HCT116 (cell line): ENCODE results near the gene LRRC1. TPM values are rescaled to one million over a fixed set of nuclear protein-coding genes. Genes with fewer than 3 reads are reported as not detected.

Experiments
- ATAC-seq: fragments of 200-7000 bp; cut with Tn5 transposase; 2 replicates; pipeline ENCODE4 v1.9.1; 2020; ENCODE audit warnings: mild to moderate bottlenecking, moderate library complexity
- BruUV-seq: library from RNA; stranded (reverse); fragments of 400-500 nt; replicated peaks from 2 replicates; lab custom pipeline; 2021; lab: Mats Ljungman, UMichigan
- CTCF ChIA-PET: fragments of 300-600 bp; sonication (Branson Sonifier 250); formaldehyde crosslinking; loops from one replicate; lab custom pipeline; 2021; ENCODE audit warnings: antibody characterized with exemption; lab: Charles Lee
- POLR2A ChIA-PET: fragments of 300-600, 350-600 bp; sonication (Branson Sonifier 250); formaldehyde crosslinking; loops from one replicate; lab custom pipeline; 2021; ENCODE audit warnings: antibody characterized with exemption; lab: Charles Lee
- RAD21 ChIA-PET, 2 experiments: fragments of 300-600 bp; sonication (Branson Sonifier 250); formaldehyde crosslinking; loops; one replicate each; lab custom pipeline; 2023; ENCODE audit warnings: low total read pairs in 2 of 2; ENCODE audit not compliant: uncharacterized antibody in 2 of 2, unreplicated experiment in 2 of 2, low non-redundant PET in 1 of 2; lab: Charles Lee
- DNase-seq: peaks from one replicate; pipeline ENCODE4 v3.0.0-alpha.2; 2010; ENCODE audit warnings: low read depth, low spot score
- H2AFZ ChIP-seq: fragments of 200-600 bp; shearing (Covaris generic), sonication (generic); 2 replicates; pipeline ENCODE4 v1.6.1; 2017; ENCODE audit warnings: low read depth, mixed run types, mixed read lengths, antibody characterized with exemption, low read length; ENCODE audit not compliant: poor library complexity, severe bottlenecking
- H3K27ac ChIP-seq: 2 replicates; pipeline ENCODE4 v1.5.1; 2012; ENCODE audit warnings: low read depth, low read length
- H3K27me3 ChIP-seq: fragments of 200-600 bp; sonication (generic); 2 replicates; pipeline ENCODE4 v1.6.1; 2016; ENCODE audit warnings: mixed run types, low read length, mixed read lengths; ENCODE audit not compliant: insufficient read depth
- H3K36me3 ChIP-seq, 2 experiments: fragments of 200-500 bp in 1 of 2; fragments of 200-600 bp in 1 of 2; sonication (Bioruptor generic) in 1 of 2; sonication (generic) in 1 of 2; 2 replicates each; pipeline versions ENCODE4 v1.5.1 to v1.6.1; 2014 to 2016; ENCODE audit warnings: low read length in 2 of 2, inconsistent platforms in 1 of 2, mixed read lengths in 1 of 2, mixed run types in 1 of 2; ENCODE audit not compliant: insufficient read depth in 2 of 2, control insufficient read depth in 1 of 2
- H3K4me1 ChIP-seq, 2 experiments: fragments of 200-600 bp in 1 of 2; sonication (generic) in 1 of 2; 2 replicates each; pipeline versions ENCODE4 v1.5.1 to v1.6.1; 2012 to 2017; ENCODE audit warnings: low read length in 2 of 2, inconsistent platforms in 1 of 2, mild to moderate bottlenecking in 1 of 2, mixed read lengths in 1 of 2, mixed run types in 1 of 2, moderate library complexity in 1 of 2; ENCODE audit not compliant: insufficient read depth in 2 of 2, control insufficient read depth in 1 of 2
- H3K4me2 ChIP-seq: fragments of 200-600 bp; sonication (generic); 2 replicates; pipeline ENCODE4 v1.6.1; 2017; ENCODE audit warnings: mixed run types, low read length, mixed read lengths
- H3K4me3 ChIP-seq, 2 experiments: fragments of 200-600 bp in 1 of 2; sonication (generic) in 1 of 2; replicated peaks in 1 of 2; 2 replicates each; pipeline ENCODE4 v1.5.1; 2011 to 2016; ENCODE audit warnings: low read length in 2 of 2, control low read depth in 1 of 2, low read depth in 1 of 2, mild to moderate bottlenecking in 1 of 2, mixed read lengths in 1 of 2, mixed run types in 1 of 2
- H3K79me2 ChIP-seq: fragments of 200-600 bp; sonication (generic); 2 replicates; pipeline ENCODE4 v1.6.1; 2017; ENCODE audit warnings: mild to moderate bottlenecking, mixed run types, low read length, moderate library complexity, mixed read lengths; ENCODE audit not compliant: insufficient read depth
- H3K9ac ChIP-seq: fragments of 200-600 bp; sonication (generic); 2 replicates; pipeline ENCODE4 v1.6.1; 2016; ENCODE audit warnings: low read length, mixed read lengths
- H3K9me2 ChIP-seq: fragments of 200-600 bp; sonication (generic), shearing (Covaris generic); 2 replicates; pipeline ENCODE4 v1.6.1; 2017; ENCODE audit warnings: mixed run types, mild to moderate bottlenecking, moderate library complexity; ENCODE audit not compliant: insufficient read depth
- H3K9me3 ChIP-seq, 2 experiments: fragments of 200-500 bp in 1 of 2; fragments of 200-600 bp in 1 of 2; sonication (Bioruptor generic) in 1 of 2; sonication (generic) in 1 of 2; 2 replicates each; pipeline ENCODE4 v1.6.1; 2014 to 2017; ENCODE audit warnings: low read length in 2 of 2, mixed read lengths in 2 of 2, inconsistent platforms in 1 of 2, low read depth in 1 of 2, mild to moderate bottlenecking in 1 of 2, mixed run types in 1 of 2, moderate library complexity in 1 of 2; ENCODE audit not compliant: control insufficient read depth in 1 of 2, insufficient read depth in 1 of 2
- H4K20me1 ChIP-seq: fragments of 200-600 bp; sonication (generic), shearing (Covaris generic); 2 replicates; pipeline ENCODE4 v1.6.1; 2017; ENCODE audit warnings: mixed run types, mild to moderate bottlenecking, moderate library complexity; ENCODE audit not compliant: insufficient read depth
- CBX3 ChIP-seq: IDR thresholded peaks from 2 replicates; pipeline ENCODE4 v1.6.1; 2012; ENCODE audit warnings: low read depth
- EGR1 ChIP-seq: IDR thresholded peaks from 2 replicates; pipeline ENCODE4 v1.6.1; 2012; ENCODE audit warnings: low read depth
- EZH2 ChIP-seq: fragments of 200-600 bp; sonication (generic); IDR thresholded peaks from 2 replicates; pipeline ENCODE4 v1.6.1; 2017; ENCODE audit warnings: antibody characterized with exemption, mixed run types
- EZH2phosphoT487 ChIP-seq: fragments of 200-600 bp; IDR thresholded peaks from 2 replicates; pipeline ENCODE4 v1.6.1; 2018; ENCODE audit warnings: antibody characterized with exemption, borderline replicate concordance
- FOSL1 ChIP-seq: IDR thresholded peaks from 2 replicates; pipeline ENCODE4 v1.6.1; 2012; ENCODE audit warnings: low read depth
- JUND ChIP-seq: IDR thresholded peaks from 2 replicates; pipeline ENCODE4 v1.6.1; 2012
- POLR2AphosphoS5 ChIP-seq: IDR thresholded peaks from 2 replicates; pipeline ENCODE4 v1.6.1; 2011; ENCODE audit warnings: mild to moderate bottlenecking, low read depth, low read length, moderate library complexity
- RAD21 ChIP-seq: IDR thresholded peaks from 2 replicates; pipeline ENCODE4 v1.6.1; 2012; ENCODE audit warnings: low read depth, mild to moderate bottlenecking
- SIN3A ChIP-seq: IDR thresholded peaks from 2 replicates; pipeline ENCODE4 v1.6.1; 2012; ENCODE audit warnings: low read depth
- SP1 ChIP-seq: IDR thresholded peaks from 2 replicates; pipeline ENCODE4 v1.6.1; 2012; ENCODE audit warnings: low read depth
- TCF7L2 ChIP-seq: IDR thresholded peaks from 2 replicates; pipeline ENCODE4 v1.7.0; 2011; ENCODE audit warnings: borderline replicate concordance, inconsistent platforms; ENCODE audit not compliant: insufficient read depth, insufficient read length; ENCODE audit errors: extremely low read depth
- YY1 ChIP-seq: IDR thresholded peaks from 2 replicates; pipeline ENCODE4 v1.6.1; 2011; ENCODE audit warnings: low read length, low read depth, moderate library complexity, mild to moderate bottlenecking; ENCODE audit not compliant: insufficient replicate concordance; ENCODE audit errors: extremely low read depth
- ZFX ChIP-seq: fragments of 450-650 bp; IDR thresholded peaks from 2 replicates; pipeline ENCODE4 v1.6.1; 2017
- ZNF274 ChIP-seq: fragments of 200-500 bp; sonication (Bioruptor generic); IDR thresholded peaks from 2 replicates; pipeline ENCODE4 v1.6.1; 2014; ENCODE audit warnings: mild to moderate bottlenecking, low read depth, low read length, inconsistent platforms
- intact Hi-C: fragments of 100-400 bp; cut with micrococcal nuclease; formaldehyde crosslinking; loops from 2 replicates; pipeline ENCODE4 v1.10.0; 2022
- total RNA-seq: library from RNA; stranded (reverse); gene quantifications from one replicate; pipeline ENCODE4 v1.2.1, GENCODE V29; 2021; ENCODE audit not compliant: unreplicated experiment
- TF ChIP-seq, protein P1 (sequence below): IDR thresholded peaks from 2 replicates; pipeline ENCODE4 v1.6.1; 2011; ENCODE audit warnings: mild to moderate bottlenecking, low read length, moderate library complexity; ENCODE audit not compliant: insufficient replicate concordance; ENCODE audit errors: extremely low read depth
- TF ChIP-seq, protein P2 (sequence below): IDR thresholded peaks from 2 replicates; pipeline ENCODE4 v1.6.1; 2012
- TF ChIP-seq, protein P3 (sequence below): IDR thresholded peaks from 2 replicates; pipeline ENCODE4 v1.6.1; 2012

LRRC1 gene
- total RNA-seq, 1 experiment from 2014 or later: 19.8 TPM

DNA sequence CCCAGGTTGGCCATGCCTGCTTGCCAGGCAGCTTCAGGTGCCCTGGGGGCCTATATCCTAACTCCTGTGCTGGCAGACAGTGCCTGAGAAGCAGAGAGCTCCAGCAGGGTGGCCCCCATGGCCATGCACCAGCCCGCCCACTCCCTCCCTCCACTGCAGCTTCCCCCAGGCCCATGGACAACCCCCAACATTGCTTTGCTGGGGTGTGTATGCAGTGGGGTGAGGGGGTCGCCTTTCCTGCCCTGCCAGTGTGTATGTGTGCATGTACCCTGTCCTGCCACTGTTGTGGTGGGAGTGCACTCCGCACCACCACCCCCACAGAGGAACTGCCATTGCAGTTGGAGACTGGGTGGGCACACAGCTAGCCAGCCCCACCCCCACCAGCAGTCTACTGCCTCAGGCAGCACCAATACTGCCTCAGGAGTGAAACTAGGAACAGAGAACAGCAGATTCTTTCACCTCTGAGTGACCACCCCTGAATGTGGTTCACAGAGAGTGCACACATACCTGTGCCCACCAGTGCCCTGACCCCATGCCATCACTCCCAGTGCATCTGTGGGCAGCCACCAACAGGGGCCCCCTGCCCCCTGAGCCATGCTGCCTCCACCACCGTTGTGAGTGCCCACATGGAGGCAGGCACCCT lies 151.1 kb downstream of the LRRC1 start:
- DNase-seq (no peak), ATAC-seq (no peak)
- no peak overlapping the region for H2AFZ ChIP-seq
- H3K36me3 ChIP-seq: no peaks in the 10 kb centered on the region
- RAD21 ChIA-PET: no interaction called here
- CTCF ChIA-PET: no interaction called here
- TF ChIP-seq TCF7L2: no peak
- TF ChIP-seq, protein P1, sequence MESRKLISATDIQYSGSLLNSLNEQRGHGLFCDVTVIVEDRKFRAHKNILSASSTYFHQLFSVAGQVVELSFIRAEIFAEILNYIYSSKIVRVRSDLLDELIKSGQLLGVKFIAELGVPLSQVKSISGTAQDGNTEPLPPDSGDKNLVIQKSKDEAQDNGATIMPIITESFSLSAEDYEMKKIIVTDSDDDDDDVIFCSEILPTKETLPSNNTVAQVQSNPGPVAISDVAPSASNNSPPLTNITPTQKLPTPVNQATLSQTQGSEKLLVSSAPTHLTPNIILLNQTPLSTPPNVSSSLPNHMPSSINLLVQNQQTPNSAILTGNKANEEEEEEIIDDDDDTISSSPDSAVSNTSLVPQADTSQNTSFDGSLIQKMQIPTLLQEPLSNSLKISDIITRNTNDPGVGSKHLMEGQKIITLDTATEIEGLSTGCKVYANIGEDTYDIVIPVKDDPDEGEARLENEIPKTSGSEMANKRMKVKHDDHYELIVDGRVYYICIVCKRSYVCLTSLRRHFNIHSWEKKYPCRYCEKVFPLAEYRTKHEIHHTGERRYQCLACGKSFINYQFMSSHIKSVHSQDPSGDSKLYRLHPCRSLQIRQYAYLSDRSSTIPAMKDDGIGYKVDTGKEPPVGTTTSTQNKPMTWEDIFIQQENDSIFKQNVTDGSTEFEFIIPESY: no peak
- TF ChIP-seq EZH2phosphoT487: no peak
- TF ChIP-seq EZH2: no peak
- no peak for TF ChIP-seq ZNF274
- no peak for TF ChIP-seq JUND
- no peak for TF ChIP-seq CBX3
- H3K4me1 ChIP-seq: no peaks in the 10 kb centered on the region
- no peaks in the 10 kb centered on the region for H3K9me2 ChIP-seq
- no peaks in the 10 kb centered on the region for H3K79me2 ChIP-seq
- intact Hi-C loops: no loop called here
- no peaks in the 10 kb centered on the region for H3K27me3 ChIP-seq
- no peak overlapping the region for H3K9ac ChIP-seq
- no TSS peak for BruUV-seq
- no peak overlapping the region for H3K27ac ChIP-seq
- POLR2A ChIA-PET: no interaction called here
- H4K20me1 ChIP-seq: no peaks in the 10 kb centered on the region
- H3K4me2 ChIP-seq: no peak overlapping the region
- 0 out of 4 replicates have a peak, but pooled peaks cover 0 to 3% of the 10 kb centered on the region in 2 experiments for H3K9me3 ChIP-seq
- no peak overlapping the region for H3K4me3 ChIP-seq

DNA sequence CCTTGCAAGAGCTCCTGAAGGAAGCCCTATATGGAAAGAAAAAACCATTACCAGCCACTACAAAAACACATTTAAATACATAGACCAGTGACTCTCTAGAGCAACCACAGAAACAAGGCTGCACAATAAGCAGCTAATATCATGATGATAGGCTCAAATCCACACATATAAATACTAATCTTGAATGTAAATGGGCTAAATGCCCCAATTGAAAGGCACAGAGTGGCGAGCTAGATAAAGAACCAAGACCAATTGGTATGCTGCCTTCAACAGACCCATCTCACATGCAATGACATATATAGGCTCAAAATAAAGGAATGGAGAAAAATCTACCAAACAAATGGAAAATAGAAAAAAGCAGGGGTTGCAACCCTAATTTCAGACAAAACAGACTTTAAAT lies 153.0 kb downstream of the LRRC1 start:
- ATAC-seq (no peak), DNase-seq (no peak)
- no peak overlapping the region for H3K9ac ChIP-seq
- no peak overlapping the region for H2AFZ ChIP-seq
- H4K20me1 ChIP-seq: no peaks in the 10 kb centered on the region
- no peaks in the 10 kb centered on the region for H3K4me1 ChIP-seq
- ChIA-PET RAD21 (no interaction called here), CTCF (no interaction called here), POLR2A (no interaction called here)
- H3K36me3 ChIP-seq: no peaks in the 10 kb centered on the region
- H3K4me3 ChIP-seq: no peak overlapping the region
- intact Hi-C loops: no loop called here
- no peak overlapping the region for H3K4me2 ChIP-seq
- 0 out of 4 replicates have a peak, but pooled peaks cover 0 to 3% of the 10 kb centered on the region in 2 experiments for H3K9me3 ChIP-seq
- no TSS peak for BruUV-seq
- H3K27ac ChIP-seq: no peak overlapping the region
- no peaks in the 10 kb centered on the region for H3K9me2 ChIP-seq
- H3K79me2 ChIP-seq: no peaks in the 10 kb centered on the region
- no peaks in the 10 kb centered on the region for H3K27me3 ChIP-seq
- TF ChIP-seq RAD21 (no peak), FOSL1 (no peak), SIN3A (no peak), ZNF274 (no peak), YY1 (no peak), POLR2AphosphoS5 (no peak), ZFX (no peak), CBX3 (no peak), EZH2 (no peak), SP1 (no peak), EGR1 (no peak)
- TF ChIP-seq, protein P1: no peak
- TF ChIP-seq, protein P2, sequence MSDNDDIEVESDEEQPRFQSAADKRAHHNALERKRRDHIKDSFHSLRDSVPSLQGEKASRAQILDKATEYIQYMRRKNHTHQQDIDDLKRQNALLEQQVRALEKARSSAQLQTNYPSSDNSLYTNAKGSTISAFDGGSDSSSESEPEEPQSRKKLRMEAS: no peak
- TF ChIP-seq, protein P3, sequence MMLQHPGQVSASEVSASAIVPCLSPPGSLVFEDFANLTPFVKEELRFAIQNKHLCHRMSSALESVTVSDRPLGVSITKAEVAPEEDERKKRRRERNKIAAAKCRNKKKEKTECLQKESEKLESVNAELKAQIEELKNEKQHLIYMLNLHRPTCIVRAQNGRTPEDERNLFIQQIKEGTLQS: no peak
